D341Med (cell line): ENCODE data around the gene TBC1D3E.
"Not testable (repeated sequence)": the region's sequence is repeated elsewhere in the genome, so short reads cannot be mapped to it uniquely, and the experiment has no call there.

ENCODE experiments used
- DNase-seq: peaks from one replicate; pipeline ENCODE4 v3.0.0; 2012; ENCODE audit warnings: low spot score

Gene TBC1D3E

DNA sequence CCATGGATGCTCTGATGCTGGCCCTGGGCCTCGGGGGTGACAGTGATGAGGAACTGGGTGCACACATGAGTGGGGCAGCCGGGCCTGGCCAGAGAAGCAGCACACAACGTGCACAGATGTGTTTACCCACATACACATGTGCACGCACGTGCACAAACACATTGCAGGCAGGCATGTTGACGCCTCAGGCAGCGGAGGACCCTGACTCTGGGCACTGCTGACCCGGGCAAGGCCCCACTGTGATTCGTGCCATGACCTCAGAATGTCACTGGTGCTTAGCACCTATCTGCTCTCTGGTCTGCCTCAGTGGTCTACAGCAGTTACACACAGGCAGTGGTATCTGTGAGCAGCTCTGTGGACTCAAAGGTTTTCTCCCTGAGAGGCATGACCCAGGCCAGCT lies at the start of gene TBC1D3E:
Gene TBC1D3E, plus strand, starts transcription at position 301 of the 400 bp plus-strand sequence. CDS start 1,545 bp downstream, outside the sequence.
- not testable (repeated sequence) for DNase-seq

DNA sequence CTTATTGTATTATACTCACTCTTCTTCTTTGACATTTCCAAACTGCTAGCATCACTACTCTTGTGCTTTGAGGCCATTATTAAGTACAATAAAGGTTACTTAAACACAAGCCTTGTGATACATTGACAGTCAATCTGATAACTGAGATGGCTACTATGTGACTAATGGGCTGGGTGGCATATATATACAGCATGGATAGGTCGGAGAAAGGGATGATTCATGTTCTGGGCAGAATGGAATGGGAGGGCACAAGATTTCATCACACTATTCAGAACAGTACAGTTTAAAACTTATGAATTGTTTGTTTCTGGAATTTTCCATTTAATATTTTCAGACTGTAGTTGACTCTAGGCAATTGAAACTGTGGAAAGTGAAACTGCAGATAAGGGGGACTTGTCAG lies 40.4 kb upstream of the TBC1D3E start:
- DNase-seq, result not testable (repeated sequence)

DNA sequence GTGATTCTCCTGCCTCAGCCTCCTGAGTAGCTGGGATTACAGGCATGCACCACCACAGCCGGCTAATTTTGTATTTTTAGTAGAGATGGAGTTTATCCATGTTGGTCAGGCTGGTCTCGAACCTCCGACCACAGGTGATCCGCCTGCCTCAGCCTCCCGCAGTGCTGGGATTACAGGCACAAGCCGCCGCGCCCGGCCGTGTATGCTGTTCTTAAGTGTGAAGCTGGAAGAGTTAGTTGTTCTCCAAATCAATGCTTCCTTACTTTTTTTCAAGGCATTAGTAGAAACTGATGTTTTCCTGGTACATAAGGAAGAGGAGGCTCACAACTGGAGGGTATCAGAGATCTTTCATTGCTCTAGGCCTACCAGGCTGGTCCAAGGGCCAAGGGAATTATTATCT lies 39.6 kb upstream of the TBC1D3E start:
- not testable (repeated sequence) for DNase-seq

DNA sequence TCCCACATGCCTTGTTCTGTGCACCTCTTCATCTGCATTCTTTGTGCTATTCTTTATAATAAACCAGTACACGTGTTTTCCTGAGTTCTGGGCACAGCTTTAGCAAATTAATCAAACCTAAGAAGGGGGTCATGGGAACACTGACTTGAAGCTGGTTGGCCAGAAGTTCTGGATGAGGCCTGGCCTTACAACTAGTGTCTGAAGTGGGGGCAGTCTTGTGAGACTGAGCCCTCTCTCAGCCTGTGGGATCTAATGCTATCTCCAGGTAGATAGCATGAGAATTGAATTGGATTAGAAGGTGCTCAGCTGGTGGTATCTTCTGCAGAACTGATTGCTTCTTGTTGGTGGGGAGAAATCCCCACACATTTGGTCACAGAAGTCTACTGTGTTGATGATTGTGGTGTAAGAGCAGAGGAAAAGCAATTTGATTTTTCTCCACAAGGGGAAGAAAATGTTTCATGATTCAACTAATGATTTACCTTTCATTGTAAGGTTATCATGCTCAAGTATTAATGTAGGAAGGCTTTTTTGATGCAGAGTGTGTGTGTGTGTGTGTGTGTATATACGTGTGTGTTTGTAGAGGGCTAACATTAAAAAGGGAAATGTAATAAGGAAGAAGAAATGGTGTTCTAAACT lies 33.6 kb upstream of the TBC1D3E start:
- DNase-seq, result not testable (repeated sequence)

DNA sequence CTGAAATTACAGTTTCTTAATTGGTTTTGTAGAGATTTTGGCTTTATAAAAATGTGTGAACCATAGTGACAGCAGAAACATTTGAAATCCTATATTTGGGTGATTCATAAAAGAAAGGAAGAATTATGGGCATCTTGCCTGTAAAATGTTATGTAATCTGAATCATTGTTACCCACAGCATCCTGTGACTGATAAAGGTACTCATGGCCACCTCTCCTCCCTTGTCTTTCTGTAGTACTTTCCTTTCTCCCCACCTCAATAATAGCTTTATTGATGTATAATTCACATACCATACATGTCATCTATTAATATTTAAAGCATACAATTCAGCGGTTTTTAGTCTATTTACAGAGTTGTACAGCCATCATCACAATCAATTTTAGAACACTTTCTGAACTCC lies 28.5 kb upstream of the TBC1D3E start:
- not testable (repeated sequence) for DNase-seq

DNA sequence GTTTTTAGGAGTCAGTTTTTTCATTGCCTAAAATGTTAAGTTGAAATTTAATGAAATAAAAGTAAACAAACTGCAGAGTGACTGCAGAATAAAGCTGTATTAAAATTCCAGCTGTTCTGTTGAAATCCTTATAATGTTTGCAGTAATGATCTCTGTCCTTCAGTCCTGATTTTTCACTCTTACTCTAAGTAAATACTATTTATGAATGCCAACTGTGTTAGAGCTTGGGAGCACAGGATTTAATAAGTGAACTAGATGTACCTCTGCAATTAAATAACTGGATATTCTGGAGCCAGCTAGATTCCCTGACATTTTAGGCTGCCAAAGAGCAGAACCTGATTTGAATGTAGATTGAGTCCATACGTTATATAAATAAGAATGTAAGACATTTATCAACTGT lies 7.9 kb upstream of the TBC1D3E start:
- DNase-seq, result not testable (repeated sequence)

DNA sequence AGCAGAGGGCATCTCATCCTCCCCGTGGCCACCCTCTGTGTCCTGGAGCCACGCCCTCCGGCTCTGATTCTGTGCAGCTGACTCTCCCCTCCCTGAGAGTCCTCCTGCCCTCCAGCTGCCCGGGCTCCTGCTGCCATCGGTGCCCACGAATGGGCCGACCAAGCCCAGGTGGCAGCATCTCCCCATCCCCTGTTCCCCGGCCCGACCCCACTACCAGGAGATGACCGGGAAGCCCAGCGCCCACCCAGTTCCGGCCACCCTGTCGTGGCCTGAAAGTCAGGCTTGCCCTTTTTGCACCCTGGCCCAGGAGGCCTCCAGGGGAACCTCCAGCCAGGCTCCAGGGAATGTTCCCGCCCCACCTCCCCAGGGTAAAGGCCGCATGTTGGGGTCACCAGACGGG lies 7.1 kb downstream of the TBC1D3E start:
- not testable (repeated sequence) for DNase-seq
